Measurements from ENCODE around the gene PHAF1.
"Not testable (repeated sequence)": the region's sequence is repeated elsewhere in the genome, so short reads cannot be mapped to it uniquely, and the experiment has no call there.

PHAF1 gene

DNA sequence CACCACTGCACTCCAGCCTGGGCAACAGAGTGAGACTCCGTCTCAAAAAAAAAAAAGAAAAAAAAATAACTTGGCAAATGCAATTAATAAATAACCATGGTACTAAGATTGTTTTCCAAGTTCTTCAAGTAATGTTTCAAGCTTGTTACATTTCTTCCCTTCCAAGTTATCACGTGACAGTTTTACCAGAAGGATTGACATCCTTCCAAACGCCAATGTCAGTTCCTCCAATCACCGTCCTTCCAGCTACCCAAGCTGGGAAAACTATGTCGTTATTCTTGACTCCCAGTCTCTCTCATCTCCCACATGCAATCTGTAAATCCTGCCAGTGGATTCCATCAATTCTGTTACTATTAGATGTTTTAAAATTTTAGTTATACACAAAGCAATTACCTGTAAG lies 3.9 kb upstream of the PHAF1 start:
- no peak for DNase-seq

DNA sequence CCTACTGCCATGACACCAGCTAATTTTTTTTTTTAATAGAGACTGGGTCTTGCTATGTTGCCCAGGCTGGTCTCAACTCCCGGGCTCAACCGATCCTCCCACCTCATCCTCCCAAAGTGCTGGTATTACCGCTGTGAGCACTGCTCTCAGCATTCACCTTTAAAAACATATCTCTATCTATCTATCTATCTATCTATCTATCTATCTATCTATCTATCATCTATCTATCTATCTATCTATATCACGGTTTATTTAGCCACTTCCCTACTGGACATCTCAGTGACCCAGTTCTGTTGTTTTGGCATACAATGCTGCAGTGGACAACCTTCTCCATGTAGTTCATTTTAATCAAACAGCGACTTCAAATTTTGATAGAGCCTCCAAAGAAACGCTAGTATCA lies 1.3 kb upstream of the PHAF1 start:
- no peak for DNase-seq

DNA sequence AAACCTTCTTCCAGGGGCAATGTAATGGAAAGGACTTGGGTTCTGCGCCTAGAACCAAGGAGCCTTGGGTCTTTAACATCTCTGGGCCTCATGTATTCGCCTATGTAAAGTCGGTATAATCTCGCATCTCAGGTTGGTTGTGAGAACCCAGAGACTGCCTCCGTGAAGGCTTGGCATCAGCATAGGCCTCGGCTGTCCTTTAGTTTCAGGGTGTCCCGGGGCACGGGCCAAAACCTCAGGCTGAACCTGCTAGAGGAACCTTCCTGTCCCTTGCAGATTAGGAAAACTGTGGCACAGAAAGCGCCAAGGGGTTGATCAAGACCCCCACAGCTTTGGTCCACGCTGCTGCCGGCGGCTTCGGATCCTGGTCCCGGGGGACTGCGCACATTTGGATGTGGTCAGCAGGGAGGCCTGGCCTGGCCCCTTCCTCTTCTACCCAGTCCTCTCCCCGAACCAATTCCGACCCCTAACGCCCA lies 772 bp upstream of the PHAF1 start:
- no peak for DNase-seq

DNA sequence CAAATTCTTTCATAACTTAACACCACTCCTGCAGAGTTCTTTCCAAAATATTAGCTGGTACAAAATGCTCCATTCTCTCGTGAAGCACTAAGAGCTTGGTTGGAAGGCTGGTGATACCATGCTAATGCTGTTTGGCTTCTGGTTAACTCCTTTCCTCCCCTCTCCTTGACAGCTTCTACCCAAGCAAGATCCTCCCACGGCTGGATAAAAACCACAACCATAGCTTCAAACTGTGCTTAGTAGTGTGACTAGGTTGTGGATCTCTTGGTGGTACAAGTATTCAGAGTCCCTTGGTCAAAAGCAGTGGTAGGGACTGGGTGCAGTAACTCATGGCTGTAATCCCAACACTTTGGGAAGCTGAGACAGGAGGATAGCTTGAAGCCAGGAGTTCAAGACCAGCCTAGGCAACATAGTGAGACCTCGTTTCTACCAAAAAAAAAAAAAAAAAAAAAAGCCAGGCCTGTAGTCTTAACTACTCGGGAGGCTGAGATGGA lies 2.3 kb downstream of the PHAF1 start:
- DNase-seq = no peak

DNA sequence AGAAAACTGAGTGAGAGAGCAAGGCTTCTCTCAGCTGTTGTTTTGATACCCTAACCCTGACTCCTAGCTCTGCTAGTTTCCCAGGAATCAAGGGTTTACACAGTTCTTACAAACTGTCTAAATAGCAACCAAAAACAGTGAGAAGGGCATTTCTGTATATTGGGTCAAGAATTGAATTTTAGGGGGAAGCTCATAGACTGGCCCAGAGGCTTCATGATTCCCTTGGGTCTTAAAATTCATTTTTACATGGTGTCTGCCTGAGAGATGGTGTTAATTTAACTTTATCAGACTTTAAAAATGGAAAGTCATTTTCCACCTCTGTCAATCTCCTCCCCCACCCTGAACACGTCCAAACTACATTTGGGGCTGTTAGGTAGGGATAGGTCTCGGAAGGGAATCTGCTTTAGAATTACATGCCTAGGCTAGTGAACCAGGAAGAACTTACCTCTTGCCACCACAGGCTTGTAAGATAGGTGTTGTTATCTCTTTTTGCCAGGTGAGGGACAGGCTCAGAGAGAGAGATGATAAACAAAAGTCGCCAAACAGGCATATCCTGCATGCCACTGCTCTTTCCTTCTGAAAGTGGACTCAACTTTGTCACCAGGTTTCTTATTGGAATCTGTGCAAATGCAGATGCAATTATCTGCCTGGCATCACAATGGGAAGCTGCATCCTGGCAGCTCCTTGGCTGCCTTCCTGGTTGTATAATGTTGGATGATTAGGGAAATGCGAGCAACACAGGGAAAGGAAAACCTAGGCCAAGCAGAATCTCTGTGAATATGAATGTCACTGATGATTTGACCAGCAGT lies 3.1 kb downstream of the PHAF1 start:
- DNase-seq = no peak

GRCh38 chr16:67114793-67115192 lies 5.1 kb downstream of the PHAF1 start:
- DNase-seq = no peak

GRCh38 chr16:67115639-67116038 lies 5.9 kb downstream of the PHAF1 start:
- DNase-seq = no peak

- DNase-seq = no peak
These were observed 6.9 kb downstream of the PHAF1 start for GRCh38 chr16:67116388-67117311.

DNA sequence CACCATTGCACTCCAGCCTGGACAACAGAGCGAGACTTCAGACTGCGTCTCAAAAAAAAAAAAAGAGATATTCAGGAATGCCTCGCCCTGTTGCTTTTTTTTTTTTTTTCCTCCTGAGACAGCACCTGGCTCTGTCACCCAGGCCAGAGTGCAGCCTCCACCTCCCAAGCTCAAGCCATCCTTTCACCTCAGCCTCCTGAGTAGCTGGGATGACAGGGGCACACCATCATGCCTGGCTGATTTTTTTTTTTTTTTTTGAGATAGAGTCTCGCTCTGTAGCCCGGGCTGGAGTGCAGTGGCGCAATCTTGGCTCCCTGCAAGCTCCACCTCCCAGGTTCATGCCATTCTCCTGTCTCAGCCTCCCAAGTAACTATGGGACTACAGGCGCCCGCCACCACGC lies 8.0 kb downstream of the PHAF1 start:
- DNase-seq = no peak

DNA sequence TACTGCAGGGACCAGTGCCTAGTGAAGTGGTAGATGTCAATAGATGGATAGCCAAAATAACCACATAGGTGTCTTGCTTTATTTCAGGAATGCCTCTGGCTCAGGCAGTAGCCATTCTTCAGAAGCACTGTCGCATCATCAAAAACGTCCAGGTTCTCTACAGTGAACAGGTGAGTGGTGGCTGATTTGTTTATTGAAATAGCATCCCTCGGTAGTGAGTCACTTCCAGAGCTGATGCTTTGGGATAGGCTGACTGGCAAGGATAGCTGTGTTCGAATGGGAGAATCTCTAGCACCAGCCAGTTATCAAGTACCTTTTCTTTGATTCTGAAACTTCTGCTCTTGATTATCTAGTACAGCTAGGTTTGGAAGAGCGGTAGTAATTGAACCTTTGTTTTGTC lies 10.3 kb downstream of the PHAF1 start:
- DNase-seq = no peak

DNA sequence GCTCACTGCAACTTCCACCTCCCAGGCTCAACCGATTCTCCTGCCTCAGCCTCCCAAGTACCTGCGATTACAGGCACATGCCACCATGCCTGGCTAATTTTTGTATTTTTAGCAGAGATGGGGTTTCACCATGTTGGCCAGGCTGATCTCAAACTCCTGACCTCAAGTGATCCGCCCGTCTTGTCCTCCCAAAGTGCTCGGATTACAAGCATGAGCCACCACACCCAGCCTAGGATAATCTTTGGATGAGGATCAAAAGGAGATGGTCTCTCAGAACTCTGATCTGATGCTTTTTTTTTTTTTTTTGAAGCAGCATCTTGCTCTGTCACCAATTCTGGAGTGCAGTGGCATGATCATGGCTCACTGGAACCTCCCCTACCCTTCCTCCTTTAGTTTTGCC lies 13.1 kb downstream of the PHAF1 start:
- DNase-seq = not testable (repeated sequence)

GRCh38 chr16:67128417-67128816 lies 18.7 kb downstream of the PHAF1 start:
- no peak for DNase-seq

DNA sequence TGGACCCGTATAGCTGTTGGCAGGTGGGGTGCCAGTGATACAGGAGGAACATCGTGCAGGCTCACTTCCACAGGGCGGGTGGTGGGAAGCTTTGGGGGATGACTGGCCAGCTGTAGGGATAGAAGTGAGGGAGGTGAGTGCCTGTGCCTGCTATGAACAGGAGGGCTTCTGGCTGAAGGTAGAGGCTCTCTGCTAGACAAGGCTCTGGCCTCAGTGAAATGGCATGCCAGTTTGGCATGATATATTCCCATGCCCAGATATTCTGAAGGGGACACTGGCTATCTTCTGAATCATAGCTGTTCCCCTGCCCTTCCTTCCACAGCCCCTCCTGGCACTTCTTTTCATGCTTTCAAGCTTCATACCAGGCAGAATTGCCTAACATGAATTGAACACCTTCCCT lies 19.1 kb downstream of the PHAF1 start:
- no peak for DNase-seq

- DNase-seq = no peak
These were observed 19.7 kb downstream of the PHAF1 start for GRCh38 chr16:67129422-67129821.

GRCh38 chr16:67137605-67138004 lies 27.9 kb downstream of the PHAF1 start:
- no peak for DNase-seq

- DNase-seq = no peak
These were observed 31.6 kb downstream of the PHAF1 start for GRCh38 chr16:67141391-67141790.

DNA sequence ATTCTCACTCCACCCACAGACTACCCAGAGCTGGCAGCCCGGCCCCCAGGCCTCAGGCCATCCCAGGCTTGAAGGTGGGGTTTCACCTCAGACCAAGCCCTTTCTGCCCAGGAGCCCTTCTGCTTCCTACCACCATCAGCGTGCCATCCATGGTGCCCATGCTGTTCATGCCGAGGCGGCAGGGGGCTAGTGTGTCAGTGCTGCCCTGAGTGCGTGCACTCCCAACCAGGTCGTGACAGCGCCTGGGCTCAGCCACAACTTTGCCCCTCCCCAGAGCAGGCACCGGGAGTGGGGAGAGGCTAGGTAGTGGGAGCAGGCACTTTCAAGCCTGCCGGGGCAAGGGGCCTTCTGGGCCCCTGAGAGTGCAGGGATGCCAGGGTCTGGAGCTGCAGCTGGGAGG lies 32.6 kb downstream of the PHAF1 start:
- DNase-seq = no peak

DNA sequence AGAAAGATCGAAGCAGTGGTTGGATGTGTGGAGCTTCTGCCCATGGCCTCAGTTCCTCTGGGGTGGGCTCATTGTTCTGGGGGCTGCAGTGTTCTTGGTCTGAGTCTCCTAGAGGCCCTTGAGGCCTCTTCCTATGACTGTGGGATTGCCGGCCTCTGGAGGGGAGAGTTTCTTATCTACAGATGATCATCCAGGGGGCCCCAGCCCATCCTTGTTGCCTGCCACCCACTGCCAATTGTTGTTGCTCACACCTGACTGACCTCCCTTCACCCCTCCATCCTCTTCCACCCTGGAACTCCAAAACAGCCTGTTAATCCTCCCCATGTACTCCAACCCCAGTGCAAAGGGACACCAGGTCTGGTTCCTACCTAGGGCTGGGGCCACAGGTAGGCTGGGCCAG lies 35.2 kb downstream of the PHAF1 start:
- DNase-seq = no peak

GRCh38 chr16:67145746-67146145 lies 36.0 kb downstream of the PHAF1 start:
- DNase-seq = no peak

GRCh38 chr16:67146523-67147357 lies 37.0 kb downstream of the PHAF1 start:
- DNase-seq = no peak

DNA sequence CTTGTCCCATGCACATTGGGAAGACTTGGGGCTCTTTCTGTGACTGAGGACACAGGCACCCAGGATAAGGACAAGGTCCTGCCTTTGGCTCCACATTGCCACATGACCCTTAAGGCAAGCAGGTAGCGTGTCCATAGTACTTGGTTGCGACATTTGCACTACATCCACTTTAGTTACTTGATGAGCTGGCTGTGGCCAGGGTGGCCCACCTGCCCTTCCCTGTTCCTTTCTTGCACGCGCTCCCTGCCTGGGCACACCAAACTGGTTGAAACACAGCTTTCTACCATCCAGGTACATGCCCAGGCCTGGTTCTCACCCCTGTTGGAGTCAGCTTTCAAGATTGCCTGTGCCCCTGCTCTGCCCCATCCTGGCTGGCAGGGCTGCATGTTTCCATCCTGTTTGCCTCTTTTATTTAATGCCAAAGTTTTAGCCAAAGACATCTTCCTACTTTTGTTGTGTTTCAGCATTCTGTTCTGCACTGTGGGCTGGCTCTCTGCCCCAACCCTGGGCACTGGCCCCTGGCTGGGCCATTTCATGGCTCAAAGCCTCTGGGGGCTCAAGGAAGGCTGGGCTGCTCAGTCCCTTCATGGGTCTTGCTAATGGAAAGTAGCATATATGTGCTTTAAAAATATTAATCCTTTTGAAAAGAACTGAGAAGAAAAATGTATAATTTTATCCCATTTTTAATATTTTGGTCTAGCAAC lies 37.8 kb downstream of the PHAF1 start:
- DNase-seq = no peak

- DNase-seq = no peak
These were observed 38.5 kb downstream of the PHAF1 start for GRCh38 chr16:67148221-67148620.

Measured in CD4-positive, alpha-beta T cell treated with Interleukin-17A for 1 hour (primary cell).